Adrenal gland (tissue), 12 donors: ENCODE results near the gene PPP1R9B. TPM values are rescaled to one million over a fixed set of nuclear protein-coding genes. Genes with fewer than 3 reads are reported as not detected.
A peak's percentile ranks its signal among the peaks of the same experiment; 100 is the strongest.

Experiments
- DNase-seq, 7 donors: peaks; one replicate each; pipeline ENCODE4 v3.0.0-alpha.2; 2019 to 2020
- H3K27ac ChIP-seq, 5 donors: fragments of 200-600 bp; sonication (generic) in 4 of 5; 1 replicate in 3 of 5; 2 replicates in 2 of 5; pipeline versions ENCODE4 v1.5.1 to v1.8.0; 2016 to 2020; ENCODE audit warnings: mild to moderate bottlenecking in 1 of 5
- H3K27me3 ChIP-seq: fragments of 200-600 bp; 2 replicates; pipeline ENCODE4 v1.8.0; 2021
- H3K36me3 ChIP-seq, 2 donors: fragments of 200-600 bp; replicated peaks in 1 of 2; 1 replicate in 1 of 2; 2 replicates in 1 of 2; pipeline versions ENCODE4 v1.5.1 to v1.8.0; 2018 to 2022
- H3K4me1 ChIP-seq, 2 donors: fragments of 200-600 bp; replicated peaks in 1 of 2; 1 replicate in 1 of 2; 2 replicates in 1 of 2; pipeline versions ENCODE4 v1.5.1 to v1.8.0; 2018 to 2021
- H3K4me3 ChIP-seq, 4 donors: fragments of 200-600 bp; sonication (generic) in 3 of 4; one replicate each; pipeline ENCODE4 v1.5.1; 2016 to 2018
- H3K9me3 ChIP-seq, 3 donors: fragments of 200-600 bp; sonication (generic) in 1 of 3; replicated peaks in 1 of 3; 1 replicate in 2 of 3; 2 replicates in 1 of 3; pipeline versions ENCODE4 v1.5.1 to v1.8.0; 2016 to 2021
- POLR2A ChIP-seq, 2 donors: fragments of 450-650 bp; IDR thresholded peaks; one replicate each; pipeline ENCODE4 v1.6.1; 2017; ENCODE audit warnings: antibody characterized with exemption in 2 of 2, mild to moderate bottlenecking in 2 of 2, moderate library complexity in 1 of 2
- WGBS, 4 donors: extraction: QIAGEN DNeasy Blood & Tissue Kit in 2 of 4; methylation state at CpG; one replicate each; pipeline versions ENCODE4 v1.1.5 to v1.1.7; 2013 to 2017; 5-methylcytosine and 5-hydroxymethylcytosine counted together
- intact Hi-C, 2 donors: fragments of 100-400 bp; cut with DNase I; formaldehyde crosslinking; loops; one replicate each; pipeline versions ENCODE4 v1.14.1 to v1.15.0; 2022 to 2023
- polyA plus RNA-seq, 3 donors: library from polyadenylated mRNA; stranded (reverse); fragments of 200-250 nt in 2 of 3; fragments of 350-450 nt in 1 of 3; fragmentation: Illumina TruSeq in 1 of 3; extraction: RNeasy Lipid Tissue Mini Kit (QIAGEN cat#74804) in 1 of 3; gene quantifications; one replicate each; pipeline ENCODE4 v1.2.3, GENCODE V29; 2013 to 2014
- total RNA-seq, 9 donors: library from RNA; depleted of rRNA in 4 of 9; stranded (reverse); fragments of >200 nt in 4 of 9; fragments of 120-200 nt in 1 of 9; fragmentation: NEBNext Ultra II Directional in 1 of 9; extraction: Animal tissue kit (Norgen Biotek cat#: 25700) in 1 of 9; gene quantifications; one replicate each; pipeline versions ENCODE4 v1.1.0 to v1.2.4, GENCODE V29; 2013 to 2023
- TF ChIP-seq, protein P1 (sequence below), 6 experiments: fragments of 450-650 bp in 4 of 6; fragments of 200-600 bp in 2 of 6; sonication (generic) in 1 of 6; IDR thresholded peaks; 1 replicate in 5 of 6; 2 replicates in 1 of 6; pipeline versions ENCODE4 v1.5.1 to v1.8.0; 2016 to 2021; ENCODE audit warnings: antibody characterized with exemption in 6 of 6, mild to moderate bottlenecking in 2 of 6, moderate library complexity in 1 of 6
- donor health status: healthy with polysubstance abuse.
- donor health status: Bipolar disorder and iron deficiency.
- donor health status: DM: yes; HTN: yes; CAD: no.
- donor health status: DM: no; HTN: no; CAD: no.
- donor health status: DM: no; HTN: no; CAD: no.
- donor health status: DM: yes; HTN: yes; CAD: no.

The PPP1R9B gene
- total and polyA plus RNA-seq, 12 donors = 21.8 to 128 (median 52.1) TPM

- intact Hi-C loops = no loop called here
- no peak overlapping the region for H3K27ac ChIP-seq
- peaks cover 19 to 37% of the 10 kb centered on the region in 2 donors for H3K4me1 ChIP-seq
- TF ChIP-seq POLR2A (IDR thresholded peaks at IDR 0.05) = no peak
- TF ChIP-seq, protein P1, sequence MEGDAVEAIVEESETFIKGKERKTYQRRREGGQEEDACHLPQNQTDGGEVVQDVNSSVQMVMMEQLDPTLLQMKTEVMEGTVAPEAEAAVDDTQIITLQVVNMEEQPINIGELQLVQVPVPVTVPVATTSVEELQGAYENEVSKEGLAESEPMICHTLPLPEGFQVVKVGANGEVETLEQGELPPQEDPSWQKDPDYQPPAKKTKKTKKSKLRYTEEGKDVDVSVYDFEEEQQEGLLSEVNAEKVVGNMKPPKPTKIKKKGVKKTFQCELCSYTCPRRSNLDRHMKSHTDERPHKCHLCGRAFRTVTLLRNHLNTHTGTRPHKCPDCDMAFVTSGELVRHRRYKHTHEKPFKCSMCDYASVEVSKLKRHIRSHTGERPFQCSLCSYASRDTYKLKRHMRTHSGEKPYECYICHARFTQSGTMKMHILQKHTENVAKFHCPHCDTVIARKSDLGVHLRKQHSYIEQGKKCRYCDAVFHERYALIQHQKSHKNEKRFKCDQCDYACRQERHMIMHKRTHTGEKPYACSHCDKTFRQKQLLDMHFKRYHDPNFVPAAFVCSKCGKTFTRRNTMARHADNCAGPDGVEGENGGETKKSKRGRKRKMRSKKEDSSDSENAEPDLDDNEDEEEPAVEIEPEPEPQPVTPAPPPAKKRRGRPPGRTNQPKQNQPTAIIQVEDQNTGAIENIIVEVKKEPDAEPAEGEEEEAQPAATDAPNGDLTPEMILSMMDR (IDR thresholded peaks at IDR 0.05) = no peak
- no peaks in the 10 kb centered on the region for H3K27me3 ChIP-seq
- no peaks in the 10 kb centered on the region for H3K36me3 ChIP-seq
- WGBS, 4 donors = 45 to 61% (median 59%) methylated on average over 9 to 17 of the region's 17 CpGs
- peak in 1 of 7 donors; percentile 33 for DNase-seq
- H3K9me3 ChIP-seq = no peaks in the 10 kb centered on the region
- no peak overlapping the region for H3K4me3 ChIP-seq
These were observed 34.7 kb downstream of the PPP1R9B start for GRCh38 chr17:50115756-50116155.

DNA sequence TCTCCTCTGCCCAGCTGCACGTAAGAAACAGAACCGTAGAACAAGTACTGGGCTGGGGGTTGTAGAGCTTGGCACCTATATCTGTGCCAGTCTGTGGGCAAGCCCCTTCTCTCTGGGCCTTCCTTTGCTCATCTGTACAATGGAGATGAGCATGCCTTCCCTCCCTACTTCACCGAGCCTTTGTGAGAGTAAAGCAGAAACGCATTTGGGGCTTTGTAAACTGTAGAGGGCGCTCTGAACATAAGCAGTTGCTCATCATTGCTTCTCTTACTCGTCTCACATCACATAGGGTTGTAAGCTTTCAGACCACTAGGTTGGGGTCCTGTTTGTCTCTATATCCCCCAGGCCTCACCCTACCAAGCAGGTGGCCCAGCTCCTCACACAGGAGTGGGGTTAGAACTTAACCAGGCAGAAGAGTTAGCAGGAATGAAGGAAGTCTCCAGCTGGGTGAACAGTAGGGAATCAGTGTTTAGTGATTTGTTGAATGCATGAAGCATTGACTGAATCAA, 35.6 kb downstream of the PPP1R9B start:
- Histone ChIP-seq H3K4me1 (peaks cover 26 to 46% of the 10 kb centered on the region in 2 donors), H3K36me3 (peaks cover 0 to 3% of the 10 kb centered on the region in 2 donors), H3K27ac (no peak overlapping the region), H3K27me3 (no peaks in the 10 kb centered on the region), H3K4me3 (no peak overlapping the region), H3K9me3 (no peaks in the 10 kb centered on the region)
- intact Hi-C loops = no loop called here
- peak; percentile 54 to 81 (median 63) for DNase-seq
- TF ChIP-seq, protein P1 (IDR thresholded peaks at IDR 0.05) = peak; percentile 40 to 65 (median 60)
- no peak for TF ChIP-seq POLR2A (IDR thresholded peaks at IDR 0.05)
- WGBS, 4 donors = 9 to 21% (median 18%) methylated on average over 5 to 6 of the region's 6 CpGs

GRCh38 chr17:50114401-50114800, 36.1 kb downstream of the PPP1R9B start:
- H3K4me3 ChIP-seq = no peak overlapping the region
- H3K36me3 ChIP-seq = peaks cover 0 to 8% of the 10 kb centered on the region in 2 donors
- peak in 1 of 7 donors; percentile 44 for DNase-seq
- H3K27ac ChIP-seq = no peak overlapping the region
- no peaks in the 10 kb centered on the region for H3K27me3 ChIP-seq
- peaks cover 26 to 51% of the 10 kb centered on the region in 2 donors for H3K4me1 ChIP-seq
- no peaks in the 10 kb centered on the region for H3K9me3 ChIP-seq
- TF ChIP-seq, protein P1 (IDR thresholded peaks at IDR 0.05) = no peak
- no peak for TF ChIP-seq POLR2A (IDR thresholded peaks at IDR 0.05)
- intact Hi-C loops = no loop called here
- 76 to 93% (median 81%) methylated on average over 2 to 4 of the region's 4 CpGs for WGBS, 4 donors

- intact Hi-C loops = no loop called here
- 77 to 87% (median 83%) methylated on average over 5 to 7 of the region's 7 CpGs for WGBS, 4 donors
- Histone ChIP-seq H3K27ac (peak overlapping the region in 3 of 5 donors; percentile 92 to 98 (median 98)), H3K27me3 (no peaks in the 10 kb centered on the region), H3K36me3 (peaks cover 0 to 14% of the 10 kb centered on the region in 2 donors), H3K4me3 (no peak overlapping the region), H3K9me3 (no peaks in the 10 kb centered on the region), H3K4me1 (peaks cover 26 to 56% of the 10 kb centered on the region in 2 donors)
- TF ChIP-seq POLR2A (IDR thresholded peaks at IDR 0.05) = no peak
- TF ChIP-seq, protein P1 (IDR thresholded peaks at IDR 0.05) = no peak
- peak in 3 of 7 donors; percentile 49 to 63 (median 51) for DNase-seq
These were observed 36.7 kb downstream of the PPP1R9B start for GRCh38 chr17:50113624-50114320.
